Measurements from ENCODE around the gene MYO5B. TPM values are rescaled to one million over a fixed set of nuclear protein-coding genes. Genes with fewer than 3 reads are reported as not detected.

MYO5B gene
- total RNA-seq, 1 donor from 2014 or later: not detected

- Mint-ChIP-seq H3K9me3 (no peaks in the 10 kb centered on the region), H3K4me1 (ENCODE audit: low read depth) (peaks cover 8% of the 10 kb centered on the region), H3K36me3 (ENCODE audit: low read depth) (no peaks in the 10 kb centered on the region), H3K27me3 (ENCODE audit: low read depth) (peaks cover 21% of the 10 kb centered on the region), H3K27ac (no peak overlapping the region), H3K4me3 (ENCODE audit: low read depth) (no peak overlapping the region)
- DNase-seq (ENCODE audit: low spot score): no peak
- intact Hi-C loops (cut with micrococcal nuclease): no loop called here
Measured at GRCh38 chr18:49874238-49874637, 320.7 kb downstream of the MYO5B start.

DNA sequence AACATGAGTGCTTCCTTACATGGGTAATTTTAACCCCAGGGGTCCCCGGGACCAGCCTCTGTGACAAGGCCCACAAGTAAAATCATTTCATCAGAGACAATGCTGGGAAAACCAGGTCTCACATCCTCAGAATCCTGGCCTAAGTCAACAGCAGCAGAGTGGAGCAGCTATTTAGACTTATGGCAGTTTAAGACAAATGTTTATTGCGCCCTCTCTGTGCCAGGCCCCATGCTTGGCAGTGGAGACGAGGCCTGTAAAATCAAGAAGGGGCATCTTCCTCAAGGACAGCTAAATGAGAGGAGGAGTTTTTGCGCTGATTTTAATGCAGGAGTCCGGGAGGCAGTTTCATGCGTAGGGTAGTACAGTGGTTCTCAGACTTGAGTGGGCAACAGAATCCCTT, 325.6 kb downstream of the MYO5B start:
- Mint-ChIP-seq H3K27me3 (ENCODE audit: low read depth) (peaks cover 7% of the 10 kb centered on the region), H3K4me1 (ENCODE audit: low read depth) (peaks cover 6% of the 10 kb centered on the region), H3K4me3 (ENCODE audit: low read depth) (no peak overlapping the region), H3K36me3 (ENCODE audit: low read depth) (no peaks in the 10 kb centered on the region), H3K27ac (no peak overlapping the region), H3K9me3 (no peaks in the 10 kb centered on the region)
- intact Hi-C loops (cut with micrococcal nuclease): no loop called here
- DNase-seq (ENCODE audit: low spot score): no peak

- no peak overlapping the region for H3K4me3 Mint-ChIP-seq (ENCODE audit: low read depth)
- no peaks in the 10 kb centered on the region for H3K36me3 Mint-ChIP-seq (ENCODE audit: low read depth)
- no peaks in the 10 kb centered on the region for H3K9me3 Mint-ChIP-seq
- H3K27me3 Mint-ChIP-seq (ENCODE audit: low read depth): peaks cover 7% of the 10 kb centered on the region
- DNase-seq (ENCODE audit: low spot score): no peak
- intact Hi-C loops (cut with micrococcal nuclease): no loop called here
- no peaks in the 10 kb centered on the region for H3K4me1 Mint-ChIP-seq (ENCODE audit: low read depth)
- H3K27ac Mint-ChIP-seq: no peak overlapping the region
Measured at GRCh38 chr18:49866680-49867079, 328.3 kb downstream of the MYO5B start.

GRCh38 chr18:49865401-49865800, 329.5 kb downstream of the MYO5B start:
- peaks cover 4% of the 10 kb centered on the region for H3K27me3 Mint-ChIP-seq (ENCODE audit: low read depth)
- no peaks in the 10 kb centered on the region for H3K36me3 Mint-ChIP-seq (ENCODE audit: low read depth)
- no peak overlapping the region for H3K27ac Mint-ChIP-seq
- H3K4me1 Mint-ChIP-seq (ENCODE audit: low read depth): no peaks in the 10 kb centered on the region
- H3K4me3 Mint-ChIP-seq (ENCODE audit: low read depth): no peak overlapping the region
- H3K9me3 Mint-ChIP-seq: no peaks in the 10 kb centered on the region
- intact Hi-C loops (cut with micrococcal nuclease): no loop called here
- DNase-seq (ENCODE audit: low spot score): no peak

GRCh38 chr18:49863769-49864621, 331.0 kb downstream of the MYO5B start:
- Mint-ChIP-seq H3K27me3 (ENCODE audit: low read depth) (peaks cover 4% of the 10 kb centered on the region), H3K36me3 (ENCODE audit: low read depth) (no peaks in the 10 kb centered on the region), H3K4me1 (ENCODE audit: low read depth) (no peaks in the 10 kb centered on the region), H3K9me3 (no peaks in the 10 kb centered on the region), H3K4me3 (ENCODE audit: low read depth) (no peak overlapping the region), H3K27ac (no peak overlapping the region)
- DNase-seq (ENCODE audit: low spot score): no peak
- intact Hi-C loops (cut with micrococcal nuclease): loop anchor here (5.0 kb wide), 1 partner anchor 137 kb away; no protein-coding TSS in a partner anchor

GRCh38 chr18:49862656-49863385, 332.1 kb downstream of the MYO5B start:
- H3K27ac Mint-ChIP-seq: no peak overlapping the region
- H3K36me3 Mint-ChIP-seq (ENCODE audit: low read depth): no peaks in the 10 kb centered on the region
- H3K27me3 Mint-ChIP-seq (ENCODE audit: low read depth): peaks cover 4% of the 10 kb centered on the region
- H3K4me3 Mint-ChIP-seq (ENCODE audit: low read depth): no peak overlapping the region
- H3K9me3 Mint-ChIP-seq: no peaks in the 10 kb centered on the region
- DNase-seq (ENCODE audit: low spot score): no peak
- no peaks in the 10 kb centered on the region for H3K4me1 Mint-ChIP-seq (ENCODE audit: low read depth)
- intact Hi-C loops (cut with micrococcal nuclease): loop anchor here (5.0 kb wide), 1 partner anchor 136 kb away; no protein-coding TSS in a partner anchor

GRCh38 chr18:49861659-49862058, 333.3 kb downstream of the MYO5B start:
- Mint-ChIP-seq H3K36me3 (ENCODE audit: low read depth) (no peaks in the 10 kb centered on the region), H3K27me3 (ENCODE audit: low read depth) (no peaks in the 10 kb centered on the region), H3K4me1 (ENCODE audit: low read depth) (no peaks in the 10 kb centered on the region), H3K4me3 (ENCODE audit: low read depth) (no peak overlapping the region), H3K27ac (no peak overlapping the region), H3K9me3 (no peaks in the 10 kb centered on the region)
- DNase-seq (ENCODE audit: low spot score): no peak
- intact Hi-C loops (cut with micrococcal nuclease): loop anchor here (5.0 kb wide), 1 partner anchor 134 kb away; no protein-coding TSS in a partner anchor

GRCh38 chr18:49859725-49860124, 335.2 kb downstream of the MYO5B start:
- no peaks in the 10 kb centered on the region for H3K27me3 Mint-ChIP-seq (ENCODE audit: low read depth)
- no peaks in the 10 kb centered on the region for H3K36me3 Mint-ChIP-seq (ENCODE audit: low read depth)
- no peaks in the 10 kb centered on the region for H3K9me3 Mint-ChIP-seq
- DNase-seq (ENCODE audit: low spot score): no peak
- H3K4me1 Mint-ChIP-seq (ENCODE audit: low read depth): no peaks in the 10 kb centered on the region
- intact Hi-C loops (cut with micrococcal nuclease): loop anchor here (5.0 kb wide), 3 partner anchors 72 to 132 kb away; no protein-coding TSS in a partner anchor
- H3K4me3 Mint-ChIP-seq (ENCODE audit: low read depth): no peak overlapping the region
- H3K27ac Mint-ChIP-seq: no peak overlapping the region

GRCh38 chr18:49859021-49859359, 336.0 kb downstream of the MYO5B start:
- H3K4me3 Mint-ChIP-seq (ENCODE audit: low read depth): no peak overlapping the region

DNA sequence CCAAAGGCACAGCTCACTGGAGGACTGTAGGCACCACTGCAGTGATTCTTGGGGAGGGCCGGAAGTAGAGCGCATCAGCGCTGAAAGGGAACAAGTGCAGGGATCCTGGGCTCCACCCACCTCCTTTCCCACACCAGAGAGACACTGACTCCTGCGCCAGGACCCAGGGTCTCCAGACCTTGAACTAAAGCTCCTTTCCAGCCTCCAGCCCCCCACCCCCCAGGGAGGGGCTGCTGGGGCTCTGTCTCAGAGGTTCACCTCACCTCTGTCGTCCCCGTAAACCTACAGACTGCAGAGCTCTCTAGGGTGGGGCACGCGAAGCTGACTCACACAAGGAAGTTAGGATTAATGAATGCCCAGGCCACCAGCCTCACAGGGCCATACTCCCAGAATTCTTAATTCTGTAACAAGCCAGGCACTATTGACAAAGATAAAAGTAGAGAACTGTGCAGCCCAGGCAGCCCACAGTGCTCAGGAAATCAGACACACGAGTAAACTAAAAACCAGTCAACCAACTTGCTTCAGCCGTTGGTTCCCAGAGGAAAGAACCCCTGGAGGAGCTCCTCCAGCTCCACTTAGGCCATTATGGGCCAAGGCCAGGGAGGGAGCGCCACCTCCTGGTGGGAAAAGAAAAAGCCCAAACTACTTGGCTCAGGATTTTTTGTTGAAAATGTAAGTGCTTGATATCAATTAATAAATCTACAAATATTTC, 336.5 kb downstream of the MYO5B start:
- Mint-ChIP-seq H3K9me3 (no peaks in the 10 kb centered on the region), H3K27me3 (ENCODE audit: low read depth) (no peaks in the 10 kb centered on the region), H3K4me1 (ENCODE audit: low read depth) (no peaks in the 10 kb centered on the region), H3K4me3 (ENCODE audit: low read depth) (no peak overlapping the region), H3K27ac (no peak overlapping the region), H3K36me3 (ENCODE audit: low read depth) (no peaks in the 10 kb centered on the region)
- intact Hi-C loops (cut with micrococcal nuclease): loop anchor here (1.0 to 5.0 kb wide), 5 partner anchors 45 to 348 kb away; partner anchors contain the start of gene ACAA2
- DNase-seq (ENCODE audit: low spot score): peak; percentile 41

More at GRCh38 chr18:49859021-49859359, 336.0 kb downstream of the MYO5B start:
- H3K27ac Mint-ChIP-seq: no peak overlapping the region
- no peak for DNase-seq (ENCODE audit: low spot score)
- H3K27me3 Mint-ChIP-seq (ENCODE audit: low read depth): no peaks in the 10 kb centered on the region
- no peaks in the 10 kb centered on the region for H3K36me3 Mint-ChIP-seq (ENCODE audit: low read depth)
- no peaks in the 10 kb centered on the region for H3K9me3 Mint-ChIP-seq
- no peaks in the 10 kb centered on the region for H3K4me1 Mint-ChIP-seq (ENCODE audit: low read depth)
- intact Hi-C loops (cut with micrococcal nuclease): loop anchor here (5.0 kb wide), 2 partner anchors 72 to 92 kb away; no protein-coding TSS in a partner anchor

DNA sequence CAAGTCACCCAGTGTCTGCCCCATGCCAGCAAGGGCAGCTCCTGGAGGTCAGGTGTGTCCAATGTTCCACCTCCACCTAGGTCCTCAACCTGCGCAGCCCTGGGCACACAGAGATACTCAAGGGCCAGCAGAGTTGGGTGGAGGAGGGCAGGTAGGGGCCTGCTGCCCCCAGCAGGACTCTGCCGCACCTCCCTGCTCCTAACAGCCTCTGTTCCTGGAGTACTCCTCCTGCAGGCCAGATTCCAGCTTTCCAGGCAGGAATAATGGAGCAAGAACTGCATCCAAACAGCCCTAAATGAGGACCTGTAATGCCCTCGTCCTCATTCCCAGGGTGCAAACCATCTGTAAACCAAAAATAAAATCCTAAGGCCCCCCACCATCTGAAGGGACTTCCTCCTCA, 337.2 kb downstream of the MYO5B start:
- DNase-seq (ENCODE audit: low spot score): no peak
- H3K4me3 Mint-ChIP-seq (ENCODE audit: low read depth): no peak overlapping the region
- H3K27ac Mint-ChIP-seq: no peak overlapping the region
- no peaks in the 10 kb centered on the region for H3K4me1 Mint-ChIP-seq (ENCODE audit: low read depth)
- no peaks in the 10 kb centered on the region for H3K9me3 Mint-ChIP-seq
- no peaks in the 10 kb centered on the region for H3K27me3 Mint-ChIP-seq (ENCODE audit: low read depth)
- intact Hi-C loops (cut with micrococcal nuclease): loop anchor here (1.0 to 5.0 kb wide), 5 partner anchors 44 to 347 kb away; partner anchors contain the start of gene ACAA2
- no peaks in the 10 kb centered on the region for H3K36me3 Mint-ChIP-seq (ENCODE audit: low read depth)

GRCh38 chr18:49856496-49856895, 338.5 kb downstream of the MYO5B start:
- H3K27ac Mint-ChIP-seq: no peak overlapping the region
- no peak overlapping the region for H3K4me3 Mint-ChIP-seq (ENCODE audit: low read depth)
- no peaks in the 10 kb centered on the region for H3K4me1 Mint-ChIP-seq (ENCODE audit: low read depth)
- intact Hi-C loops (cut with micrococcal nuclease): loop anchor here (5.0 kb wide), 2 partner anchors 69 to 89 kb away; no protein-coding TSS in a partner anchor
- no peak for DNase-seq (ENCODE audit: low spot score)
- H3K36me3 Mint-ChIP-seq (ENCODE audit: low read depth): no peaks in the 10 kb centered on the region
- no peaks in the 10 kb centered on the region for H3K9me3 Mint-ChIP-seq
- no peaks in the 10 kb centered on the region for H3K27me3 Mint-ChIP-seq (ENCODE audit: low read depth)
